IMR-90 (cell line): ENCODE measurements around the gene FBXO40. TPM values are rescaled to one million over a fixed set of nuclear protein-coding genes. Genes with fewer than 3 reads are reported as not detected.

ENCODE experiments used
- ATAC-seq: fragments of 200-7000 bp; cut with Tn5 transposase; 2 replicates; pipeline ENCODE4 v1.9.1; 2020; ENCODE audit warnings: low read depth, mild to moderate bottlenecking, moderate library complexity
- BruUV-seq: library from RNA; stranded (reverse); fragments of 400-500 nt; replicated peaks from 2 replicates; lab custom pipeline; 2021; lab: Mats Ljungman, UMichigan
- CTCF ChIA-PET: fragments of 300-600 bp; formaldehyde crosslinking; extraction: SDS; loops from one replicate; lab custom pipeline; 2021; ENCODE audit warnings: antibody characterized with exemption; lab: Yijun Ruan, JAX
- POLR2A ChIA-PET: fragments of 300-600 bp; sonication (Branson Sonifier 250); formaldehyde crosslinking; loops from one replicate; lab custom pipeline; 2022; ENCODE audit warnings: antibody characterized with exemption; ENCODE audit not compliant: unreplicated experiment; lab: Charles Lee
- DNase-seq: peaks from one replicate; pipeline ENCODE4 v3.0.0; 2013
- H2AFZ ChIP-seq: replicated peaks from 2 replicates; pipeline ENCODE3; 2013; ENCODE audit warnings: low read length, mild to moderate bottlenecking; ENCODE audit not compliant: poor library complexity
- H2AK5ac ChIP-seq: 2 replicates; pipeline ENCODE4 v1.6.1; 2013; ENCODE audit warnings: low read depth, low read length, inconsistent platforms
- H2AK9ac ChIP-seq: replicated peaks from 2 replicates; pipeline ENCODE3; 2013; ENCODE audit warnings: mild to moderate bottlenecking, low read depth, low read length, moderate library complexity; ENCODE audit not compliant: poor library complexity
- H2BK120ac ChIP-seq: 2 replicates; pipeline ENCODE4 v1.6.1; 2013; ENCODE audit warnings: low read depth, low read length, inconsistent platforms
- H2BK15ac ChIP-seq: 3 replicates; pipeline ENCODE4 v1.6.1; 2013; ENCODE audit warnings: low read depth, low read length, inconsistent platforms
- H2BK20ac ChIP-seq: 2 replicates; pipeline ENCODE4 v1.6.1; 2013; ENCODE audit warnings: low read depth, mild to moderate bottlenecking, inconsistent platforms, low read length, moderate library complexity
- H2BK5ac ChIP-seq: 2 replicates; pipeline ENCODE4 v1.6.1; 2013; ENCODE audit warnings: mild to moderate bottlenecking, low read depth, low read length, inconsistent platforms; ENCODE audit not compliant: poor library complexity, severe bottlenecking
- H3K14ac ChIP-seq: replicated peaks from 2 replicates; pipeline ENCODE4 v1.6.1; 2013; ENCODE audit warnings: low read depth, low read length, inconsistent platforms
- H3K18ac ChIP-seq: 2 replicates; pipeline ENCODE4 v1.6.1; 2013; ENCODE audit warnings: low read depth, low read length, control low read depth
- H3K23ac ChIP-seq: 2 replicates; pipeline ENCODE4 v1.6.1; 2013; ENCODE audit warnings: low read depth, low read length, inconsistent platforms
- H3K27ac ChIP-seq: 2 replicates; pipeline ENCODE4 v1.5.1; 2013; ENCODE audit warnings: mild to moderate bottlenecking, control low read depth, low read length; ENCODE audit not compliant: insufficient read depth
- H3K27me3 ChIP-seq: 2 replicates; pipeline ENCODE4 v1.6.1; 2013; ENCODE audit warnings: low read length; ENCODE audit not compliant: control insufficient read depth, insufficient read depth
- H3K36me3 ChIP-seq: 2 replicates; pipeline ENCODE4 v1.6.1; 2013; ENCODE audit warnings: low read length, mixed read lengths; ENCODE audit not compliant: control insufficient read depth, insufficient read depth
- H3K4ac ChIP-seq: 2 replicates; pipeline ENCODE4 v1.6.1; 2013; ENCODE audit warnings: low read depth, low read length, inconsistent platforms
- H3K4me1 ChIP-seq: 2 replicates; pipeline ENCODE4 v1.6.1; 2013; ENCODE audit warnings: low read length, mixed read lengths; ENCODE audit not compliant: control insufficient read depth, insufficient read depth
- H3K4me2 ChIP-seq: 2 replicates; pipeline ENCODE4 v1.6.1; 2013; ENCODE audit warnings: low read depth, mild to moderate bottlenecking, control low read depth, low read length, moderate library complexity
- H3K4me3 ChIP-seq: 2 replicates; pipeline ENCODE4 v1.5.1; 2013; ENCODE audit warnings: low read depth, mild to moderate bottlenecking, control low read depth, low read length, moderate library complexity; ENCODE audit not compliant: insufficient read depth
- H3K56ac ChIP-seq: 2 replicates; pipeline ENCODE4 v1.6.1; 2013; ENCODE audit warnings: low read length, inconsistent platforms; ENCODE audit not compliant: insufficient read depth; ENCODE audit errors: extremely low read depth
- H3K79me1 ChIP-seq, 2 experiments: 2 replicates each; pipeline ENCODE4 v1.6.1; 2013; ENCODE audit warnings: low read length in 2 of 2, inconsistent platforms in 1 of 2, low read depth in 1 of 2
- H3K9ac ChIP-seq: 2 replicates; pipeline ENCODE4 v1.6.1; 2013; ENCODE audit warnings: low read depth, low read length, control low read depth
- H3K9me1 ChIP-seq: 2 replicates; pipeline ENCODE4 v1.6.1; 2013; ENCODE audit warnings: low read length, inconsistent platforms; ENCODE audit not compliant: insufficient read depth
- H3K9me3 ChIP-seq: 2 replicates; pipeline ENCODE4 v1.6.1; 2013; ENCODE audit warnings: low read length; ENCODE audit not compliant: control insufficient read depth, insufficient read depth
- H4K20me1 ChIP-seq: 2 replicates; pipeline ENCODE4 v1.6.1; 2013; ENCODE audit warnings: low read length, inconsistent platforms; ENCODE audit not compliant: insufficient read depth
- H4K5ac ChIP-seq: 2 replicates; pipeline ENCODE4 v1.6.1; 2013; ENCODE audit warnings: mild to moderate bottlenecking, low read depth, low read length, control low read depth
- H4K8ac ChIP-seq, 2 experiments: 2 replicates each; pipeline ENCODE4 v1.6.1; 2013; ENCODE audit warnings: low read depth in 2 of 2, low read length in 2 of 2, control low read depth in 1 of 2, inconsistent platforms in 1 of 2
- H4K91ac ChIP-seq: 2 replicates; pipeline ENCODE4 v1.6.1; 2013; ENCODE audit warnings: low read depth, low read length, inconsistent platforms; ENCODE audit not compliant: insufficient read depth
- BHLHE40 ChIP-seq: fragments of 150-350 bp; IDR thresholded peaks from 2 replicates; pipeline ENCODE4 v1.6.1; 2016; ENCODE audit warnings: mild to moderate bottlenecking, low read depth, low read length
- CEBPB ChIP-seq: IDR thresholded peaks from 2 replicates; pipeline ENCODE4 v1.6.1; 2012; ENCODE audit warnings: low read depth, low read length, improper control_type of control experiment
- ELK1 ChIP-seq: fragments of 150-350 bp; IDR thresholded peaks from 2 replicates; pipeline ENCODE4 v1.6.1; 2016; ENCODE audit warnings: low read depth, mild to moderate bottlenecking, low read length, moderate library complexity, borderline replicate concordance
- MAFK ChIP-seq: IDR thresholded peaks from 2 replicates; pipeline ENCODE4 v1.6.1; 2012; ENCODE audit warnings: low read depth, low read length, improper control_type of control experiment
- NFE2L2 ChIP-seq: fragments of 150-350 bp; IDR thresholded peaks from 2 replicates; pipeline ENCODE4 v1.6.1; 2016; ENCODE audit warnings: low read depth, mild to moderate bottlenecking, low read length
- RFX5 ChIP-seq: IDR thresholded peaks from 2 replicates; pipeline ENCODE4 v1.8.0; 2012; ENCODE audit warnings: low read depth, mild to moderate bottlenecking, low read length, moderate library complexity
- SMC3 ChIP-seq: fragments of 150-350 bp; IDR thresholded peaks from 2 replicates; pipeline ENCODE4 v1.6.1; 2016; ENCODE audit warnings: low read depth, mild to moderate bottlenecking, antibody characterized with exemption, low read length, moderate library complexity
- USF2 ChIP-seq: fragments of 150-350 bp; IDR thresholded peaks from 2 replicates; pipeline ENCODE4 v1.6.1; 2017; ENCODE audit warnings: mild to moderate bottlenecking, antibody characterized with exemption, low read length, low read depth
- WGBS, 2 experiments: methylation state at CpG; one replicate each; pipeline versions ENCODE4 v1.1.5 to v1.1.7; 2013; ENCODE audit warnings: missing lambda C conversion rate in 2 of 2; ENCODE audit not compliant: insufficient read length in 1 of 2; ENCODE audit errors: extremely low coverage in 2 of 2; 5-methylcytosine and 5-hydroxymethylcytosine counted together
- dilution Hi-C: fragments of 300-500 bp; cut with HindIII; formaldehyde crosslinking; loops from one replicate; pipeline ENCODE4 v1.14.3; 2018; ENCODE audit warnings: low sequenced_read_pairs; ENCODE audit not compliant: unreplicated experiment
- in situ Hi-C: fragments of 300-500 bp; cut with MboI; formaldehyde crosslinking; loops from 3 replicates; pipeline ENCODE4 v1.14.3; 2019; ENCODE audit warnings: low sequenced_read_pairs, inconsistent platforms, mixed read lengths
- intact Hi-C: fragments of 100-400 bp; cut with micrococcal nuclease; formaldehyde crosslinking; loops from 2 replicates; pipeline ENCODE4 v1.10.0; 2022
- polyA plus RNA-seq, 3 experiments: library from polyadenylated mRNA; depleted of rRNA; stranded (reverse); fragments of >200 nt; gene quantifications; 2 replicates each; pipeline ENCODE4 v1.2.3, GENCODE V29; 2012; ENCODE audit warnings: low replicate concordance in 1 of 3
- total RNA-seq: library from RNA; depleted of rRNA; stranded (reverse); fragments of >200 nt; gene quantifications from 2 replicates; pipeline ENCODE4 v1.2.3, GENCODE V29; 2012
- TF ChIP-seq, protein P1 (sequence below): conservative IDR thresholded peaks from 2 replicates; pipeline ENCODE4 v1.5.1; 2012; ENCODE audit warnings: mild to moderate bottlenecking, low read depth, low read length, improper control_type of control experiment

The FBXO40 gene
- total and polyA plus RNA-seq, 2 of the 4 experiments (the other 2 are of a cell fraction) = not detected

DNA sequence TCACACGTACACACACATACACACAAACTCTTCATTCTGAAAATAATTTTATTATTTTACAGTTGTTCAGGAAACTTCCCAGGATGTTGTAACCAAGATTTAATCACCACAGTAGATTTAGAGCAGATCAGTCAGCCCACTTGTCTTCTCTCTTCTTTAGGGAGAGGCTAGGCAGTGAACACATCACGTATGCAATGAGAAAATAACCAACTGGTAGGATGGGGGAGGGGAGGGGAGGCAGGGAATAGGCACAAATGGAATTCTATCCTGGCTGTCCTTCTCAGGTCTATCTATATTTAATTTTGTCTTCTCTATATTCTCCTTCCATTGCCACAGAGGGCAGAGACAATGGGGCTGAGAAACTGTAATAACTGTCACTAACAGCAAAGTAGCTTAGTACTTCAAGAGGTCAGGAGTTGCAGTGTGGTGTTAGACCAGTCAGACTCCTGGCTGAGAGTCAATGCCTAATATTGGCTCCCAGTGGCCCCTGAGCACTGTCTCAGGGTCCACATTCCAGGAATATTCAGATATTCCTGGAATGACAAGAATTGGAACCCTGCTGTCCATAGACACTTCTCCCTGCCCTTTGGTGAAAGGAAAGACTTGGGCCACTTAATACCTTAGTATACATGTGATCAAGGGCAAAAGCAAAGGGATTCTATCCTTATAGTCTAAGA, 70.1 kb downstream of the FBXO40 start:
- 100% methylated on average over 1 of the region's 2 CpGs; no CpG with 5 or more reads in 1 of the 2 experiments for WGBS, 2 experiments
- Histone ChIP-seq H3K9ac (no peak overlapping the region), H3K4ac (no peak overlapping the region), H4K91ac (no peak overlapping the region), H3K36me3 (peaks cover 37% of the 10 kb centered on the region), H3K23ac (no peak overlapping the region), H3K4me1 (no peaks in the 10 kb centered on the region), H2AFZ (no peak overlapping the region), H2BK5ac (no peak overlapping the region), H2BK20ac (no peak overlapping the region), H3K14ac (no peak overlapping the region), H3K56ac (no peak overlapping the region), H3K18ac (no peak overlapping the region), H2AK9ac (no peak overlapping the region), H4K20me1 (no peaks in the 10 kb centered on the region), H2BK120ac (no peak overlapping the region), H3K79me1 (no peaks in the 10 kb centered on the region), H3K9me1 (peaks cover 6% of the 10 kb centered on the region; the same call in 1 of the 2 replicates), H3K9me3 (no peaks in the 10 kb centered on the region), H4K5ac (no peak overlapping the region), H2AK5ac (no peak overlapping the region), H2BK15ac (no peak overlapping the region), H3K4me3 (no peak overlapping the region), H4K8ac (no peak overlapping the region), H3K27ac (no peak overlapping the region), H3K27me3 (no peaks in the 10 kb centered on the region), H3K4me2 (no peak overlapping the region)
- ATAC-seq (no peak), DNase-seq (no peak)
- no TSS peak for BruUV-seq
- in situ Hi-C loops (no loop called here), dilution Hi-C loops (no loop called here), intact Hi-C loops (no loop called here)
- CTCF ChIA-PET = no interaction called here
- TF ChIP-seq USF2 (no peak), ELK1 (no peak), MAFK (no peak), BHLHE40 (no peak), CEBPB (no peak), SMC3 (no peak), RFX5 (no peak), NFE2L2 (no peak)
- TF ChIP-seq, protein P1, sequence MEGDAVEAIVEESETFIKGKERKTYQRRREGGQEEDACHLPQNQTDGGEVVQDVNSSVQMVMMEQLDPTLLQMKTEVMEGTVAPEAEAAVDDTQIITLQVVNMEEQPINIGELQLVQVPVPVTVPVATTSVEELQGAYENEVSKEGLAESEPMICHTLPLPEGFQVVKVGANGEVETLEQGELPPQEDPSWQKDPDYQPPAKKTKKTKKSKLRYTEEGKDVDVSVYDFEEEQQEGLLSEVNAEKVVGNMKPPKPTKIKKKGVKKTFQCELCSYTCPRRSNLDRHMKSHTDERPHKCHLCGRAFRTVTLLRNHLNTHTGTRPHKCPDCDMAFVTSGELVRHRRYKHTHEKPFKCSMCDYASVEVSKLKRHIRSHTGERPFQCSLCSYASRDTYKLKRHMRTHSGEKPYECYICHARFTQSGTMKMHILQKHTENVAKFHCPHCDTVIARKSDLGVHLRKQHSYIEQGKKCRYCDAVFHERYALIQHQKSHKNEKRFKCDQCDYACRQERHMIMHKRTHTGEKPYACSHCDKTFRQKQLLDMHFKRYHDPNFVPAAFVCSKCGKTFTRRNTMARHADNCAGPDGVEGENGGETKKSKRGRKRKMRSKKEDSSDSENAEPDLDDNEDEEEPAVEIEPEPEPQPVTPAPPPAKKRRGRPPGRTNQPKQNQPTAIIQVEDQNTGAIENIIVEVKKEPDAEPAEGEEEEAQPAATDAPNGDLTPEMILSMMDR = no peak
- POLR2A ChIA-PET = no interaction called here
